ENCODE measurements around the gene SNRNP35.

GRCh38 chr12:123444092-123445026 is 13.6 kb upstream of the SNRNP35 start:
- TF ChIP-seq CTCF (IDR thresholded peaks at IDR 0.05), result no peak
- no peak for TF ChIP-seq POLR2A (IDR thresholded peaks at IDR 0.05)

All from testis (tissue), 2 donors.